A549 (cell line): Measurements from ENCODE around the gene KIAA1671. TPM values are rescaled to one million over a fixed set of nuclear protein-coding genes. Genes with fewer than 3 reads are reported as not detected.
A peak's percentile ranks its signal among the peaks of the same experiment; 100 is the strongest.

Experiments
- ATAC-seq, 2 experiments: fragments of 200-7000 bp in 1 of 2; fragments of >200 bp in 1 of 2; cut with Nextera tagmentation in 1 of 2; cut with Tn5 transposase in 1 of 2; 3 replicates each; pipeline versions ENCODE4 v1.8.0 to v1.9.1; 2018 to 2020; ENCODE audit warnings: mild to moderate bottlenecking in 1 of 2, moderate library complexity in 1 of 2
- CTCF ChIA-PET: fragments of 300-600 bp; sonication (Branson Sonifier 250); formaldehyde crosslinking; extraction: SDS; loops from one replicate; lab custom pipeline; 2021; ENCODE audit warnings: antibody characterized with exemption, inconsistent platforms; lab: Yijun Ruan, JAX
- POLR2A ChIA-PET: fragments of 350-600 bp; formaldehyde crosslinking; extraction: SDS; loops from one replicate; lab custom pipeline; 2021; ENCODE audit warnings: antibody characterized with exemption, inconsistent platforms; lab: Yijun Ruan, JAX
- DNase-seq, 2 experiments: peaks; one replicate each; pipeline versions ENCODE4 v3.0.0 to v3.0.0-alpha.2; 2011 to 2016; ENCODE audit warnings: low read depth in 1 of 2, low spot score in 1 of 2
- FAIRE-seq: peaks from 2 replicates; lab custom pipeline; 2011; peaks lifted over from hg19 to GRCh38; lab: Jason Lieb, UNC
- H3K27ac ChIP-seq, 2 experiments: fragments of >200 bp; sonication (Bioruptor Twin); formaldehyde crosslinking; 3 replicates each; pipeline ENCODE4 v1.5.1; 2016 to 2017
- H3K4me1 ChIP-seq: fragments of >200 bp; sonication (Bioruptor Twin); formaldehyde crosslinking; 3 replicates; pipeline ENCODE4 v1.6.1; 2016
- H3K4me2 ChIP-seq: fragments of >200 bp; sonication (Bioruptor Twin); formaldehyde crosslinking; 3 replicates; pipeline ENCODE4 v1.6.1; 2016
- H3K4me3 ChIP-seq: fragments of >200 bp; sonication (Bioruptor Twin); formaldehyde crosslinking; 3 replicates; pipeline ENCODE4 v1.5.1; 2016
- H3K9me3 ChIP-seq: fragments of >200 bp; sonication (Bioruptor Twin); formaldehyde crosslinking; 3 replicates; pipeline ENCODE4 v1.6.1; 2016
- BHLHE40 ChIP-seq: IDR thresholded peaks from 2 replicates; pipeline ENCODE4 v1.6.1; 2012; ENCODE audit warnings: low read depth, low read length, inconsistent platforms
- CTCF ChIP-seq: fragments of >200 bp; sonication (Bioruptor Twin); formaldehyde crosslinking; IDR thresholded peaks from 3 replicates; pipeline ENCODE4 v1.5.1; 2016
- EHMT2 ChIP-seq: fragments of 200-600 bp; sonication (generic); IDR thresholded peaks from 2 replicates; pipeline ENCODE4 v1.6.1; 2016; ENCODE audit warnings: antibody characterized with exemption, low read depth, mild to moderate bottlenecking, moderate library complexity
- FOSL2 ChIP-seq, 2 experiments: fragments of 450-650 bp in 1 of 2; fragments of >200 bp in 1 of 2; sonication (Bioruptor Twin) in 1 of 2; formaldehyde crosslinking; IDR thresholded peaks; 2 replicates each; pipeline versions ENCODE4 v1.5.0 to v1.6.1; 2016 to 2020; ENCODE audit warnings: mild to moderate bottlenecking in 1 of 2, moderate library complexity in 1 of 2
- FOXS1 ChIP-seq: fragments of 250-450 bp; sonication (Bioruptor Pico); IDR thresholded peaks from 2 replicates; pipeline ENCODE4 v1.5.0; 2020; ENCODE audit warnings: mild to moderate bottlenecking, moderate library complexity
- HOXA7 ChIP-seq: fragments of 250-450 bp; sonication (Bioruptor Pico); IDR thresholded peaks from 2 replicates; pipeline ENCODE4 v1.5.0; 2020; ENCODE audit warnings: mild to moderate bottlenecking, moderate library complexity
- HOXB5 ChIP-seq: fragments of 250-450 bp; sonication (Bioruptor Pico); IDR thresholded peaks from 2 replicates; pipeline ENCODE4 v1.5.0; 2020; ENCODE audit warnings: mild to moderate bottlenecking, moderate library complexity
- JUNB ChIP-seq: fragments of >200 bp; sonication (Bioruptor Twin); formaldehyde crosslinking; IDR thresholded peaks from 2 replicates; pipeline ENCODE4 v1.6.1; 2016
- KDM1A ChIP-seq: fragments of 200-600 bp; sonication (generic); IDR thresholded peaks from 2 replicates; pipeline ENCODE4 v1.6.1; 2016; ENCODE audit warnings: low read depth, mild to moderate bottlenecking
- PBX3 ChIP-seq: IDR thresholded peaks from 2 replicates; pipeline ENCODE4 v1.6.1; 2012
- RAD21 ChIP-seq, 2 experiments: fragments of >200 bp in 1 of 2; sonication (Bioruptor Twin) in 1 of 2; formaldehyde crosslinking in 1 of 2; IDR thresholded peaks in 1 of 2; conservative IDR thresholded peaks in 1 of 2; 2 replicates in 1 of 2; 3 replicates in 1 of 2; pipeline ENCODE4 v1.6.1; 2012 to 2018; ENCODE audit warnings: inconsistent platforms in 1 of 2
- RCOR1 ChIP-seq: fragments of 150-350 bp; IDR thresholded peaks from 2 replicates; pipeline ENCODE4 v1.6.1; 2014; ENCODE audit warnings: antibody characterized with exemption, low read length, low read depth
- SMC3 ChIP-seq: fragments of >200 bp; sonication (Bioruptor Twin); formaldehyde crosslinking; IDR thresholded peaks from 3 replicates; pipeline ENCODE4 v1.6.1; 2018; ENCODE audit warnings: inconsistent platforms
- TFCP2L1 ChIP-seq: fragments of 250-450 bp; sonication (Bioruptor Pico); IDR thresholded peaks from 2 replicates; pipeline ENCODE4 v1.5.0; 2021; ENCODE audit warnings: mild to moderate bottlenecking
- ZFP36 ChIP-seq: fragments of 450-650 bp; IDR thresholded peaks from 2 replicates; pipeline ENCODE4 v1.6.1; 2014; ENCODE audit warnings: borderline replicate concordance; ENCODE audit not compliant: partially characterized antibody
- WGBS: methylation state at CpG from one replicate; pipeline ENCODE4 v1.1.6; 2017; ENCODE audit errors: missing lambda C conversion rate; 5-methylcytosine and 5-hydroxymethylcytosine counted together
- polyA plus RNA-seq, 4 experiments: library from polyadenylated mRNA; depleted of rRNA in 3 of 4; stranded (reverse); fragments of >200 nt; fragmentation: RNase III in 1 of 4; extraction: RNeasy Plus Mini Kit Qiagen cat#74134 plus additional on column Dnase treatment in 1 of 4; gene quantifications; 2 replicates in 3 of 4; 3 replicates in 1 of 4; pipeline ENCODE4 v1.2.3, GENCODE V29; 2011 to 2017

Gene KIAA1671
- polyA plus RNA-seq, 2 of the 4 experiments (the other 2 are of a cell fraction), result 5.3 to 7.9 TPM

- no peak overlapping the region for H3K4me3 ChIP-seq
- ChIA-PET CTCF (interaction anchor here (1.0 to 2.1 kb wide), 2 partner anchors 35 to 43 kb away, joined by 3 to 6 read pairs; no protein-coding TSS in a partner anchor), POLR2A (no interaction called here)
- peak overlapping the region; percentile 12; the same call in 2 of the 3 replicates for H3K4me2 ChIP-seq
- peak overlapping the region in 1 of 2 experiments; percentile 90; a peak in 3 of 6 replicates for H3K27ac ChIP-seq
- H3K9me3 ChIP-seq, result no peaks in the 10 kb centered on the region
- FAIRE-seq (no peak), ATAC-seq (peak; percentile 27 to 49; a peak in 3 of 6 replicates), DNase-seq (peak in 1 of 2 experiments; percentile 52)
- H3K4me1 ChIP-seq, result peaks cover 72% of the 10 kb centered on the region
- 26% methylated on average over 6 of the region's 7 CpGs for WGBS
- TF ChIP-seq RAD21 (conservative IDR thresholded peaks at IDR 0.05 in 1 of 2, IDR thresholded peaks at IDR 0.05 in 1 of 2), result 0 out of 5 replicates have a peak, but pooled peaks of 1 of the 2 experiments have one; percentile 20
- peak; percentile 17; the same call in 1 of the 3 replicates for TF ChIP-seq CTCF
- TF ChIP-seq PBX3, result no peak
- peak; percentile 21; the same call in 1 of the 3 replicates for TF ChIP-seq SMC3
- TF ChIP-seq, all 56 proteins: peak for 3
These were observed 41.7 kb downstream of the KIAA1671 start for GRCh38 chr22:24994070-24994763.

- 69% methylated on average over 2 of the region's 2 CpGs for WGBS
- POLR2A ChIA-PET, result interaction anchor here (0.9 kb wide), 1 partner anchor 10 kb away, joined by 3 read pairs; no protein-coding TSS in a partner anchor
- CTCF ChIA-PET, result interaction anchor here (0.6 to 1.9 kb wide), 6 partner anchors 16 to 355 kb away, joined by 3 to 4 read pairs (median 4); no protein-coding TSS in a partner anchor
- ATAC-seq (no peak), DNase-seq (no peak), FAIRE-seq (no peak)
- H3K4me1 ChIP-seq, result peaks cover 60% of the 10 kb centered on the region
- H3K9me3 ChIP-seq, result no peaks in the 10 kb centered on the region
- H3K27ac ChIP-seq, result peak overlapping the region; percentile 58 to 75; a peak in 5 of 6 replicates
- TF ChIP-seq FOXS1 (CRISPR knock-in tag) (no peak), EHMT2 (no peak), BHLHE40 (no peak), ZFP36 (peak; percentile 41), KDM1A (peak; percentile 62; the same call in 1 of the 2 replicates)
- no peak overlapping the region for H3K4me3 ChIP-seq
- peak overlapping the region; percentile 78 for H3K4me2 ChIP-seq
These were observed 43.2 kb downstream of the KIAA1671 start for GRCh38 chr22:24995649-24996180.

- peak overlapping the region; percentile 58 to 75 for H3K27ac ChIP-seq
- FAIRE-seq, result no peak
- ATAC-seq, result peak; percentile 55 to 76; a peak in 5 of 6 replicates
- ChIA-PET POLR2A (interaction anchor here (0.6 to 0.9 kb wide), 2 partner anchors 10 to 71 kb away, joined by 3 read pairs; no protein-coding TSS in a partner anchor), CTCF (interaction anchor here (0.6 to 1.9 kb wide), 6 partner anchors 15 to 355 kb away, joined by 3 to 4 read pairs (median 4); no protein-coding TSS in a partner anchor)
- H3K4me1 ChIP-seq, result peaks cover 52% of the 10 kb centered on the region
- peak; percentile 27 to 63 for DNase-seq
- no peaks in the 10 kb centered on the region for H3K9me3 ChIP-seq
- H3K4me2 ChIP-seq, result peak overlapping the region; percentile 78
- no peak overlapping the region for H3K4me3 ChIP-seq
- TF ChIP-seq SMC3 (no peak), HOXB5 (CRISPR knock-in tag) (0 out of 2 replicates have a peak, but pooled peaks have one; percentile 25), JUNB (no peak), TFCP2L1 (CRISPR knock-in tag) (no peak), RCOR1 (no peak), FOSL2 (IDR thresholded peaks at IDR 0.05) (no peak), FOSL2 (CRISPR knock-in tag; IDR thresholded peaks at IDR 0.05) (peak; percentile 12; the same call in 1 of the 2 replicates), KDM1A (no peak), HOXA7 (CRISPR knock-in tag) (no peak)
- 1% methylated on average over 5 of the region's 5 CpGs for WGBS
These were observed 44.0 kb downstream of the KIAA1671 start for GRCh38 chr22:24996420-24996952.
